ENCODE data around the gene RNF166. TPM values are rescaled to one million over a fixed set of nuclear protein-coding genes. Genes with fewer than 3 reads are reported as not detected.

The RNF166 gene
- total and polyA plus RNA-seq, 2 of the 13 experiments (the other 11 are each of a cell fraction or from before 2014, with no cell fraction given), result 21.4 to 23.0 TPM

DNA sequence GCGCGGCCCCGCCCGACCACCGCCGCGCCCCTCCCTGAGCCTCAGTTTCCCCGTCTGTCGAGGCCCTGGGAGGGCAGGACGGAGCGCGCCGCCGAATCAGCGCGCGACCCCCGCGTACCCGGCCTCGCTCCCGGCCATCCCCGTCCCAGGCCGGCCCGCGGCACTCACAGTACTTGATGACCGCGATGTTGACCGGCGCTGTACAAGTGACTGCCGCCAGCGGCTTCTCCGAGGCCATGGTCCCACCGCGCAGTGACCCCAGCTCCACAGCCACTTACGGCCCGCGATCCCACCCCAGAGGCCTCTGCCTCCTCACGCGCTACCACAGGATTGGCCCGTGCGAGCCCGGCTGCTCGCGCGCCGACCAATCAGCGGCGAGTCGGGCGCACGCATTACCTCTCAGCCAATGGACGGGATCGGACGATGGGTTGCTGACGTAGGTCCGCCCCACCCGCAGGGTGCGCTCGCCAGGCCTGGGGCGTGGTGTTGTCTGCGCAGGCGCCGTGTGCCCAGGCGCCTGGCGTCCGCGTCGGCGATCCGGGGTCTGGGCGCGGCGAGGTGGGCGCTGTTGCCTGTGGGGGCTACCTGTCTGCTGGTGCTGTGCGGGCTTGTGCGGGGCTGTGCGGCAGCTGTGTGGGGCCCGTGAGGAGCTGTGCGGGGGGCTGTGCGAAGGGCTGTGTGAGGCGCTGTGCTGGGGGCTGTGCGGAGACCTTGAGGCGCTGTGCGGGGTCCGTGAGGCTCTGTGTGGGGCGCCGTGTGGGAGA, 43.2 kb downstream of the RNF166 start, which contains the start of gene MVD (continued):
- TF ChIP-seq PREB (CRISPR knock-in tag; IDR thresholded peaks at IDR 0.05) (no peak), SIX4 (CRISPR knock-in tag; IDR thresholded peaks at IDR 0.05) (peak; percentile 33; the same call in 1 of the 2 replicates), HNRNPK (IDR thresholded peaks at IDR 0.05; ENCODE audit: low read depth, low read length, poor library complexity, severe bottlenecking) (peak; percentile 37), RFX5 (IDR thresholded peaks at IDR 0.05; ENCODE audit: low read depth, low read length) (peak; percentile 90), ZBTB38 (CRISPR knock-in tag; IDR thresholded peaks at IDR 0.05) (peak; percentile 60), SUZ12 (IDR thresholded peaks at IDR 0.05; ENCODE audit: low read depth, low read length) (no peak), RFXAP (CRISPR knock-in tag; IDR thresholded peaks at IDR 0.05; ENCODE audit: borderline replicate concordance) (peak; percentile 98), CAMTA2 (CRISPR knock-in tag; IDR thresholded peaks at IDR 0.05; ENCODE audit: borderline replicate concordance) (peak; percentile 94), WIZ (CRISPR knock-in tag; IDR thresholded peaks at IDR 0.05) (peak; percentile 25; the same call in 1 of the 2 replicates), TEAD2 (CRISPR knock-in tag; IDR thresholded peaks at IDR 0.05) (no peak; the same call in 1 of the 2 replicates), ZNF414 (CRISPR knock-in tag; IDR thresholded peaks at IDR 0.05) (peak; percentile 94), MAF1 (CRISPR knock-in tag; IDR thresholded peaks at IDR 0.05; ENCODE audit: borderline replicate concordance) (no peak), ZBTB20 (CRISPR knock-in tag; IDR thresholded peaks at IDR 0.05; ENCODE audit: borderline replicate concordance, low read depth) (no peak), PLRG1 (conservative IDR thresholded peaks at IDR 0.05) (no peak), HDAC6 (IDR thresholded peaks at IDR 0.05; ENCODE audit: low read depth, low read length) (no peak), RAD21 (CRISPR knock-in tag; IDR thresholded peaks at IDR 0.05) (peak; percentile 56), TGIF2 (CRISPR knock-in tag; IDR thresholded peaks at IDR 0.05) (0 out of 2 replicates have a peak, but pooled peaks have one; percentile 20)
- TF ChIP-seq, protein P1, sequence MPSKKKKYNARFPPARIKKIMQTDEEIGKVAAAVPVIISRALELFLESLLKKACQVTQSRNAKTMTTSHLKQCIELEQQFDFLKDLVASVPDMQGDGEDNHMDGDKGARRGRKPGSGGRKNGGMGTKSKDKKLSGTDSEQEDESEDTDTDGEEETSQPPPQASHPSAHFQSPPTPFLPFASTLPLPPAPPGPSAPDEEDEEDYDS (CRISPR knock-in tag; IDR thresholded peaks at IDR 0.05), result peak; percentile 99
- TF ChIP-seq, protein P2, sequence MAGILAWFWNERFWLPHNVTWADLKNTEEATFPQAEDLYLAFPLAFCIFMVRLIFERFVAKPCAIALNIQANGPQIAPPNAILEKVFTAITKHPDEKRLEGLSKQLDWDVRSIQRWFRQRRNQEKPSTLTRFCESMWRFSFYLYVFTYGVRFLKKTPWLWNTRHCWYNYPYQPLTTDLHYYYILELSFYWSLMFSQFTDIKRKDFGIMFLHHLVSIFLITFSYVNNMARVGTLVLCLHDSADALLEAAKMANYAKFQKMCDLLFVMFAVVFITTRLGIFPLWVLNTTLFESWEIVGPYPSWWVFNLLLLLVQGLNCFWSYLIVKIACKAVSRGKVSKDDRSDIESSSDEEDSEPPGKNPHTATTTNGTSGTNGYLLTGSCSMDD (CRISPR knock-in tag; IDR thresholded peaks at IDR 0.05), result no peak
- TF ChIP-seq, protein P3, sequence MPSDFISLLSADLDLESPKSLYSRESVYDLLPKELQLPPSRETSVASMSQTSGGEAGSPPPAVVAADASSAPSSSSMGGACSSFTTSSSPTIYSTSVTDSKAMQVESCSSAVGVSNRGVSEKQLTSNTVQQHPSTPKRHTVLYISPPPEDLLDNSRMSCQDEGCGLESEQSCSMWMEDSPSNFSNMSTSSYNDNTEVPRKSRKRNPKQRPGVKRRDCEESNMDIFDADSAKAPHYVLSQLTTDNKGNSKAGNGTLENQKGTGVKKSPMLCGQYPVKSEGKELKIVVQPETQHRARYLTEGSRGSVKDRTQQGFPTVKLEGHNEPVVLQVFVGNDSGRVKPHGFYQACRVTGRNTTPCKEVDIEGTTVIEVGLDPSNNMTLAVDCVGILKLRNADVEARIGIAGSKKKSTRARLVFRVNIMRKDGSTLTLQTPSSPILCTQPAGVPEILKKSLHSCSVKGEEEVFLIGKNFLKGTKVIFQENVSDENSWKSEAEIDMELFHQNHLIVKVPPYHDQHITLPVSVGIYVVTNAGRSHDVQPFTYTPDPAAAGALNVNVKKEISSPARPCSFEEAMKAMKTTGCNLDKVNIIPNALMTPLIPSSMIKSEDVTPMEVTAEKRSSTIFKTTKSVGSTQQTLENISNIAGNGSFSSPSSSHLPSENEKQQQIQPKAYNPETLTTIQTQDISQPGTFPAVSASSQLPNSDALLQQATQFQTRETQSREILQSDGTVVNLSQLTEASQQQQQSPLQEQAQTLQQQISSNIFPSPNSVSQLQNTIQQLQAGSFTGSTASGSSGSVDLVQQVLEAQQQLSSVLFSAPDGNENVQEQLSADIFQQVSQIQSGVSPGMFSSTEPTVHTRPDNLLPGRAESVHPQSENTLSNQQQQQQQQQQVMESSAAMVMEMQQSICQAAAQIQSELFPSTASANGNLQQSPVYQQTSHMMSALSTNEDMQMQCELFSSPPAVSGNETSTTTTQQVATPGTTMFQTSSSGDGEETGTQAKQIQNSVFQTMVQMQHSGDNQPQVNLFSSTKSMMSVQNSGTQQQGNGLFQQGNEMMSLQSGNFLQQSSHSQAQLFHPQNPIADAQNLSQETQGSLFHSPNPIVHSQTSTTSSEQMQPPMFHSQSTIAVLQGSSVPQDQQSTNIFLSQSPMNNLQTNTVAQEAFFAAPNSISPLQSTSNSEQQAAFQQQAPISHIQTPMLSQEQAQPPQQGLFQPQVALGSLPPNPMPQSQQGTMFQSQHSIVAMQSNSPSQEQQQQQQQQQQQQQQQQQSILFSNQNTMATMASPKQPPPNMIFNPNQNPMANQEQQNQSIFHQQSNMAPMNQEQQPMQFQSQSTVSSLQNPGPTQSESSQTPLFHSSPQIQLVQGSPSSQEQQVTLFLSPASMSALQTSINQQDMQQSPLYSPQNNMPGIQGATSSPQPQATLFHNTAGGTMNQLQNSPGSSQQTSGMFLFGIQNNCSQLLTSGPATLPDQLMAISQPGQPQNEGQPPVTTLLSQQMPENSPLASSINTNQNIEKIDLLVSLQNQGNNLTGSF (CRISPR knock-in tag; IDR thresholded peaks at IDR 0.05), result peak; percentile 80
